Panc1 (cell line): Measurements from ENCODE around the gene ROR1. TPM values are rescaled to one million over a fixed set of nuclear protein-coding genes. Genes with fewer than 3 reads are reported as not detected.

Experiments
- ATAC-seq: fragments of 200-7000 bp; cut with Tn5 transposase; 2 replicates; pipeline ENCODE4 v1.9.1; 2020; ENCODE audit warnings: mild to moderate bottlenecking, moderate library complexity
- BruUV-seq: library from RNA; stranded (reverse); fragments of 400-500 nt; replicated peaks from 2 replicates; lab custom pipeline; 2021; lab: Mats Ljungman, UMichigan
- CTCF ChIA-PET: fragments of 300-600 bp; sonication (Branson Sonifier 250); formaldehyde crosslinking; loops from one replicate; lab custom pipeline; 2022; ENCODE audit warnings: antibody characterized with exemption; lab: Charles Lee
- POLR2A ChIA-PET: fragments of 300-600 bp; sonication (Branson Sonifier 250); formaldehyde crosslinking; loops from one replicate; lab custom pipeline; 2022; ENCODE audit warnings: antibody characterized with exemption; lab: Charles Lee
- DNase-seq: peaks from one replicate; pipeline ENCODE4 v3.0.0-alpha.2; 2010; ENCODE audit warnings: low read depth, low spot score
- H3K27ac ChIP-seq: 2 replicates; pipeline ENCODE4 v1.5.1; 2011; ENCODE audit warnings: mild to moderate bottlenecking, low read length, inconsistent platforms
- H3K27me3 ChIP-seq: fragments of 200-500 bp; sonication (Bioruptor generic); 2 replicates; pipeline ENCODE4 v1.6.0; 2014; ENCODE audit warnings: low read length, inconsistent platforms; ENCODE audit not compliant: control insufficient read depth, insufficient read depth
- H3K36me3 ChIP-seq: fragments of 200-500 bp; sonication (Bioruptor generic); 2 replicates; pipeline ENCODE4 v1.5.1; 2014; ENCODE audit warnings: inconsistent platforms, mild to moderate bottlenecking, low read length, moderate library complexity; ENCODE audit not compliant: control insufficient read depth, insufficient read depth
- H3K4me1 ChIP-seq: 2 replicates; pipeline ENCODE4 v1.5.1; 2011; ENCODE audit warnings: inconsistent platforms, mild to moderate bottlenecking, low read length, moderate library complexity; ENCODE audit not compliant: control insufficient read depth, insufficient read depth
- H3K4me3 ChIP-seq, 2 experiments: 2 replicates each; pipeline ENCODE4 v1.5.1; 2011 to 2012; ENCODE audit warnings: low read depth in 2 of 2, low read length in 2 of 2, mild to moderate bottlenecking in 2 of 2, inconsistent platforms in 1 of 2, moderate library complexity in 1 of 2
- H3K9me3 ChIP-seq: fragments of 200-500 bp; sonication (Bioruptor generic); 2 replicates; pipeline ENCODE4 v1.5.1; 2014; ENCODE audit warnings: low read depth, mild to moderate bottlenecking, inconsistent platforms, low read length, moderate library complexity; ENCODE audit not compliant: control insufficient read depth, insufficient read depth
- POLR2AphosphoS5 ChIP-seq: IDR thresholded peaks from 2 replicates; pipeline ENCODE4 v1.6.1; 2012; ENCODE audit warnings: mild to moderate bottlenecking, low read depth, low read length, moderate library complexity
- REST ChIP-seq, 2 experiments: IDR thresholded peaks; 2 replicates each; pipeline ENCODE4 v1.6.1; 2011 to 2012; ENCODE audit warnings: low read depth in 2 of 2, control low read depth in 1 of 2, low read length in 1 of 2, mild to moderate bottlenecking in 1 of 2, moderate library complexity in 1 of 2; ENCODE audit not compliant: insufficient read depth in 1 of 2
- SIN3A ChIP-seq: IDR thresholded peaks from 2 replicates; pipeline ENCODE4 v1.6.1; 2012; ENCODE audit warnings: low read depth, mild to moderate bottlenecking, low read length, moderate library complexity, borderline replicate concordance; ENCODE audit not compliant: insufficient read depth
- TCF7L2 ChIP-seq: IDR thresholded peaks from 2 replicates; pipeline ENCODE4 v1.6.1; 2011; ENCODE audit warnings: mild to moderate bottlenecking, low read depth, low read length, inconsistent platforms
- in situ Hi-C: cut with HindIII; loops from 2 replicates; pipeline ENCODE4 v1.10.0; 2016; ENCODE audit warnings: low sequenced_read_pairs, low pct_unique_long_range_greater_than_20kb
- intact Hi-C: fragments of 100-400 bp; cut with micrococcal nuclease; formaldehyde crosslinking; loops from one replicate; pipeline ENCODE4 v1.10.0; 2022; ENCODE audit not compliant: unreplicated experiment
- total RNA-seq: library from RNA; stranded (reverse); gene quantifications from one replicate; pipeline ENCODE4 v1.2.1, GENCODE V29; 2021; ENCODE audit not compliant: unreplicated experiment

ROR1 gene
- total RNA-seq, 1 experiment from 2014 or later, result 19.3 TPM

- intact Hi-C loops (no loop called here), in situ Hi-C loops (no loop called here)
- no peak for TF ChIP-seq SIN3A
- 0 out of 2 replicates have a peak, but pooled peaks have one; percentile 16 for TF ChIP-seq TCF7L2
- no peak for TF ChIP-seq REST (IDR thresholded peaks at IDR 0.05; ENCODE audit: insufficient read depth in 1 of 2, low read depth in 2 of 2, low read length in 1 of 2)
- TF ChIP-seq POLR2AphosphoS5, result peak; percentile 23; the same call in 1 of the 2 replicates
- no peak for DNase-seq
- peak overlapping the region in 1 of 2 experiments; percentile 19; a peak in 2 of 4 replicates for H3K4me3 ChIP-seq
- H3K27ac ChIP-seq, result peak overlapping the region; percentile 91
- H3K9me3 ChIP-seq, result no peaks in the 10 kb centered on the region
- H3K36me3 ChIP-seq, result no peaks in the 10 kb centered on the region
- no peaks in the 10 kb centered on the region for H3K27me3 ChIP-seq
- ATAC-seq, result peak; percentile 85
- ChIA-PET CTCF (no interaction called here), POLR2A (interaction anchor here (0.7 kb wide), 1 partner anchor 27 kb away, joined by 5 read pairs; no protein-coding TSS in a partner anchor)
- BruUV-seq, result no TSS peak
- H3K4me1 ChIP-seq, result peaks cover 76% of the 10 kb centered on the region
Measured at GRCh38 chr1:63873751-63874150, 99.9 kb downstream of the ROR1 start.

- Histone ChIP-seq H3K27me3 (no peaks in the 10 kb centered on the region), H3K4me1 (peaks cover 78% of the 10 kb centered on the region), H3K36me3 (no peaks in the 10 kb centered on the region), H3K27ac (peak overlapping the region; percentile 91), H3K9me3 (no peaks in the 10 kb centered on the region), H3K4me3 (peak overlapping the region in 1 of 2 experiments; percentile 20; a peak in 2 of 4 replicates)
- no TSS peak for BruUV-seq
- ChIA-PET CTCF (no interaction called here), POLR2A (interaction anchor here (0.6 to 0.7 kb wide), 3 partner anchors 26 to 809 kb away, joined by 5 to 8 read pairs (median 7); no protein-coding TSS in a partner anchor)
- in situ Hi-C loops (no loop called here), intact Hi-C loops (no loop called here)
- DNase-seq, result no peak
- no peak for TF ChIP-seq POLR2AphosphoS5
- no peak for TF ChIP-seq SIN3A
- no peak for TF ChIP-seq REST (IDR thresholded peaks at IDR 0.05; ENCODE audit: insufficient read depth in 1 of 2, low read depth in 2 of 2, low read length in 1 of 2)
- 0 out of 2 replicates have a peak, but pooled peaks have one; percentile 30 for ATAC-seq
Measured at GRCh38 chr1:63874278-63874880, 100.6 kb downstream of the ROR1 start.
